Measurements from ENCODE around the gene PEX26. TPM values are rescaled to one million over a fixed set of nuclear protein-coding genes. Genes with fewer than 3 reads are reported as not detected.
"Not testable (repeated sequence)": the region's sequence is repeated elsewhere in the genome, so short reads cannot be mapped to it uniquely, and the experiment has no call there.

Gene PEX26
- total RNA-seq, 2 donors from 2014 or later: 15.1 to 18.4 TPM

DNA sequence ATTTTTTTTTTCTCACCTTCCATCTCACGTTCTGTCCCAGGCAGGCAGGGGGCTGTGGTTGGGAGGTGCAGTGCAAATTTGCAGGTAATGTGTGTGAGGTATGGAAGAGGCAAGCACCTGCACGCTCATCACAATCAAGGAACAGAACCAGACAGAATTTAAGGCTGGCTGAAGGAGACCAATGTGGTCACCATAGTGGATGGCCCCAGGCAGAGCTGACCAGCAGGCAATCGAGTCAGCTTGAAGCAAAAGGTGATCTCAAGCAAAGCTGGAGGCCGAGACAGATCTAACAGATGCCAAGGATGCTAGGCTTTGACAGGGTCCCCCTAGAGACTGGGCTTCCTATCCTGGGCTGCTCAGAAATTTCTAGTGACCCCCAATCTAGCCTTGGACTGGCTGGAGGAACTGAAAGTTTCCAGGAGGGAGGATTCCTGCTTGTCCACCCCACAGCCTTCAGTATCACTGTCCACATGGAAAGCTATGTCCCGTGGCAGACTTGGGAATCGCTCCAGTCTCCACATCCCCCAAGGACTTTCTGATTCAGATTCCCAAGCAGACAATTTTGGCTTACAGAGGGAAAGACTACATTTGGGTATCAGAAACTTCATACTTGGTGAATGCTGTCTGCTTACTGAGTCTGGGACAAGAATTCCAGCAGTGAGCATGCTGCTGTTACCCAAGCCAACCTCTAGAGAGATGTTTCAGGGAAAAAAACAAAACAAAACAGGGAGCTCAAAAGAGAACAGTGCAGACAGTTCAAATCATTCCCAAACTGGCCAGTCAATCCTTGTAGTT, 44.4 kb upstream of the PEX26 start:
- Histone ChIP-seq H3K36me3 (no peaks in the 10 kb centered on the region), H3K27me3 (no peaks in the 10 kb centered on the region), H3K27ac (peak overlapping the region in 1 of 2 donors; percentile 67), H3K4me3 (no peak overlapping the region), H3K4me1 (peaks cover 0 to 19% of the 10 kb centered on the region in 2 donors), H3K9me3 (no peaks in the 10 kb centered on the region)
- DNase-seq (ENCODE audit: low spot score): no peak
- TF ChIP-seq, protein P1, sequence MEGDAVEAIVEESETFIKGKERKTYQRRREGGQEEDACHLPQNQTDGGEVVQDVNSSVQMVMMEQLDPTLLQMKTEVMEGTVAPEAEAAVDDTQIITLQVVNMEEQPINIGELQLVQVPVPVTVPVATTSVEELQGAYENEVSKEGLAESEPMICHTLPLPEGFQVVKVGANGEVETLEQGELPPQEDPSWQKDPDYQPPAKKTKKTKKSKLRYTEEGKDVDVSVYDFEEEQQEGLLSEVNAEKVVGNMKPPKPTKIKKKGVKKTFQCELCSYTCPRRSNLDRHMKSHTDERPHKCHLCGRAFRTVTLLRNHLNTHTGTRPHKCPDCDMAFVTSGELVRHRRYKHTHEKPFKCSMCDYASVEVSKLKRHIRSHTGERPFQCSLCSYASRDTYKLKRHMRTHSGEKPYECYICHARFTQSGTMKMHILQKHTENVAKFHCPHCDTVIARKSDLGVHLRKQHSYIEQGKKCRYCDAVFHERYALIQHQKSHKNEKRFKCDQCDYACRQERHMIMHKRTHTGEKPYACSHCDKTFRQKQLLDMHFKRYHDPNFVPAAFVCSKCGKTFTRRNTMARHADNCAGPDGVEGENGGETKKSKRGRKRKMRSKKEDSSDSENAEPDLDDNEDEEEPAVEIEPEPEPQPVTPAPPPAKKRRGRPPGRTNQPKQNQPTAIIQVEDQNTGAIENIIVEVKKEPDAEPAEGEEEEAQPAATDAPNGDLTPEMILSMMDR (IDR thresholded peaks at IDR 0.05): no peak

GRCh38 chr22:18034076-18034475, 43.7 kb upstream of the PEX26 start:
- no peak for DNase-seq (ENCODE audit: low spot score)

GRCh38 chr22:18035751-18036150, 42.0 kb upstream of the PEX26 start:
- no peaks in the 10 kb centered on the region for H3K36me3 ChIP-seq
- peaks cover 0 to 19% of the 10 kb centered on the region in 2 donors for H3K4me1 ChIP-seq
- no peaks in the 10 kb centered on the region for H3K9me3 ChIP-seq
- no peak for DNase-seq (ENCODE audit: low spot score)
- no peak overlapping the region for H3K27ac ChIP-seq
- TF ChIP-seq, protein P1 (IDR thresholded peaks at IDR 0.05): no peak
- H3K27me3 ChIP-seq: no peaks in the 10 kb centered on the region
- H3K4me3 ChIP-seq: no peak overlapping the region

More at GRCh38 chr22:18034076-18034475, 43.7 kb upstream of the PEX26 start:
- H3K4me3 ChIP-seq: no peak overlapping the region
- no peaks in the 10 kb centered on the region for H3K36me3 ChIP-seq
- H3K27me3 ChIP-seq: no peaks in the 10 kb centered on the region
- H3K27ac ChIP-seq: peak overlapping the region in 1 of 2 donors; percentile 67
- TF ChIP-seq, protein P1 (IDR thresholded peaks at IDR 0.05): no peak
- peaks cover 0 to 19% of the 10 kb centered on the region in 2 donors for H3K4me1 ChIP-seq
- H3K9me3 ChIP-seq: no peaks in the 10 kb centered on the region

- H3K27me3 ChIP-seq; H3K4me3 ChIP-seq; H3K9me3 ChIP-seq; H3K27ac ChIP-seq; H3K36me3 ChIP-seq; DNase-seq (ENCODE audit: low spot score): not testable (repeated sequence)
- peaks cover 0 to 26% of the 10 kb centered on the region in 2 donors for H3K4me1 ChIP-seq
Observed at GRCh38 chr22:18040898-18041297, 36.9 kb upstream of the PEX26 start.

GRCh38 chr22:18042685-18043084, 35.1 kb upstream of the PEX26 start:
- TF ChIP-seq, protein P1 (IDR thresholded peaks at IDR 0.05): no peak
- peaks cover 0 to 26% of the 10 kb centered on the region in 2 donors for H3K4me1 ChIP-seq
- H3K36me3 ChIP-seq: no peaks in the 10 kb centered on the region
- no peaks in the 10 kb centered on the region for H3K9me3 ChIP-seq
- peak overlapping the region in 1 of 2 donors; percentile 11 for H3K27ac ChIP-seq
- no peak overlapping the region for H3K4me3 ChIP-seq
- H3K27me3 ChIP-seq: no peaks in the 10 kb centered on the region
- no peak for DNase-seq (ENCODE audit: low spot score)

DNA sequence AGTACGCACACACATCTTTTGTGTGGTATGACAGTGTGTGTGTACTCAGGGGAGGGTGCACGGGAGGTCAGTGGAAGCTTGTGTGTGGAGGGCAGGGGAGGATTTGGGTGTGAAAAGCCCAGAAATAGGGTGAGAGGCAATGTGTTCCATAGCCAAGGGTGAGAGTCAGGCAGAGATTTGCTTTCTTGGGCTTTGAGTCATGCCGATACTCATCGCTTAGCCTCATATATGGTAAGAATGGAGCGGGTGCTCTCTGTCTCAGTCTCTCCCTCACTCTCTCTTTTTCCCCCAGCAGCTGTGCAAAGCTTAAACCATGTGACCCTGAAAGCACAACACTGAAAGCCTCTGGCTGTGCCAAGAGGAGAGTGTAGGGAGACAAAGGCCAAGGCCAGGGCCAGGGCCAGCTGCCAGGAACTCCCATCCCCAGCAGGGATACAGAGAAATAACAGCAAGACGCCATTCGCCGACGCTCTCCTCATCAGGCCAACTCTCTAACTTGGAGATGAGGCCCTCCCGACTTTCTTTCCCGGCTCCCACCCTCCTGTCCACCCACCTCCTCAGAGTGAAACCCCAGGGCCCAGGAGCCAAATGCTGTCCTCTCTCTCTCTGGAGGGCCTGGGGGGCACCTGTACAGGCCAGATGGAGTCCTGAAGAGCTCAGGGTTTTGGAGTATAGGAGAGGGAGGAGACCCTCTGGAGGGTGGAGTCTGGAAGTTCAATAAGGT, 33.1 kb upstream of the PEX26 start:
- Histone ChIP-seq H3K27ac (peak overlapping the region; percentile 48 to 69), H3K9me3 (no peaks in the 10 kb centered on the region), H3K4me3 (no peak overlapping the region), H3K4me1 (peaks cover 0 to 26% of the 10 kb centered on the region in 2 donors), H3K27me3 (no peaks in the 10 kb centered on the region), H3K36me3 (no peaks in the 10 kb centered on the region)
- no peak for DNase-seq (ENCODE audit: low spot score)
- TF ChIP-seq, protein P1 (IDR thresholded peaks at IDR 0.05): no peak
